H9 (cell line): ENCODE results near the gene DDAH2. TPM values are rescaled to one million over a fixed set of nuclear protein-coding genes. Genes with fewer than 3 reads are reported as not detected.

ENCODE experiments used
- DNase-seq: peaks from one replicate; pipeline ENCODE4 v3.0.0-alpha.2; 2017
- H2AFZ ChIP-seq: one replicate; pipeline ENCODE4 v1.6.1; 2013; ENCODE audit warnings: mild to moderate bottlenecking, low read length, control low read depth, moderate library complexity
- H2AK5ac ChIP-seq: 2 replicates; pipeline ENCODE4 v1.6.1; 2013; ENCODE audit warnings: low read length, control low read depth, mixed read lengths; ENCODE audit not compliant: insufficient read length
- H2BK120ac ChIP-seq: one replicate; pipeline ENCODE4 v1.6.1; 2013; ENCODE audit warnings: low read depth, mild to moderate bottlenecking, low read length, control low read depth, inconsistent platforms; ENCODE audit not compliant: poor library complexity, severe bottlenecking
- H2BK12ac ChIP-seq: 2 replicates; pipeline ENCODE4 v1.6.1; 2013; ENCODE audit warnings: low read length, control low read depth, mixed read lengths, low read depth; ENCODE audit not compliant: insufficient read length
- H2BK15ac ChIP-seq: 2 replicates; pipeline ENCODE4 v1.6.1; 2013; ENCODE audit warnings: low read depth, low read length, control low read depth
- H2BK20ac ChIP-seq: one replicate; pipeline ENCODE4 v1.6.1; 2013; ENCODE audit warnings: low read depth, mild to moderate bottlenecking, low read length, control low read depth, inconsistent platforms; ENCODE audit not compliant: poor library complexity, severe bottlenecking
- H2BK5ac ChIP-seq: 2 replicates; pipeline ENCODE4 v1.6.1; 2013; ENCODE audit warnings: low read length, control low read depth, mixed read lengths; ENCODE audit not compliant: insufficient read length
- H3K14ac ChIP-seq: 2 replicates; pipeline ENCODE4 v1.6.1; 2013; ENCODE audit warnings: low read length, control low read depth; ENCODE audit not compliant: insufficient read depth
- H3K18ac ChIP-seq: 2 replicates; pipeline ENCODE4 v1.6.1; 2013; ENCODE audit warnings: low read depth, mild to moderate bottlenecking, mixed read lengths, low read length, control low read depth; ENCODE audit not compliant: insufficient read length
- H3K23ac ChIP-seq: 2 replicates; pipeline ENCODE4 v1.6.1; 2013; ENCODE audit warnings: low read length, control low read depth, mixed read lengths, low read depth; ENCODE audit not compliant: insufficient read length
- H3K23me2 ChIP-seq: 2 replicates; pipeline ENCODE4 v1.6.1; 2013; ENCODE audit warnings: low read depth, mild to moderate bottlenecking, mixed read lengths, low read length, control low read depth; ENCODE audit not compliant: insufficient read length, poor library complexity, severe bottlenecking
- H3K27ac ChIP-seq: 2 replicates; pipeline ENCODE4 v1.5.1; 2013; ENCODE audit warnings: low read length, control low read depth, mixed read lengths, low read depth; ENCODE audit not compliant: insufficient read length
- H3K27me3 ChIP-seq: 2 replicates; pipeline ENCODE4 v1.6.1; 2013; ENCODE audit warnings: low read length, control low read depth, inconsistent platforms; ENCODE audit not compliant: insufficient read depth
- H3K4ac ChIP-seq: 2 replicates; pipeline ENCODE4 v1.6.1; 2013; ENCODE audit warnings: low read depth, mild to moderate bottlenecking, control low read depth, inconsistent platforms, low read length, moderate library complexity
- H3K4me1 ChIP-seq: 2 replicates; pipeline ENCODE4 v1.6.1; 2013; ENCODE audit warnings: low read length, control low read depth, inconsistent platforms; ENCODE audit not compliant: insufficient read depth
- H3K4me2 ChIP-seq: 2 replicates; pipeline ENCODE4 v1.6.1; 2013; ENCODE audit warnings: low read length, control low read depth, mixed read lengths; ENCODE audit not compliant: insufficient read length, insufficient read depth
- H3K56ac ChIP-seq: 2 replicates; pipeline ENCODE4 v1.6.1; 2013; ENCODE audit warnings: low read depth, mild to moderate bottlenecking, mixed read lengths, low read length, control low read depth; ENCODE audit not compliant: insufficient read length
- H3K79me1 ChIP-seq: 2 replicates; pipeline ENCODE4 v1.6.1; 2013; ENCODE audit warnings: low read depth, mild to moderate bottlenecking, moderate library complexity, low read length, control low read depth, inconsistent platforms; ENCODE audit not compliant: insufficient read depth, poor library complexity, severe bottlenecking
- H3K79me2 ChIP-seq: 2 replicates; pipeline ENCODE4 v1.6.1; 2013; ENCODE audit warnings: low read length, control low read depth, inconsistent platforms; ENCODE audit not compliant: insufficient read depth
- H3K9ac ChIP-seq: 2 replicates; pipeline ENCODE4 v1.6.1; 2013; ENCODE audit warnings: low read length, control low read depth, mixed read lengths; ENCODE audit not compliant: insufficient read length; ENCODE audit errors: extremely low read depth
- H3K9me3 ChIP-seq: one replicate; pipeline ENCODE4 v1.6.1; 2013; ENCODE audit warnings: low read depth, low read length, inconsistent platforms; ENCODE audit not compliant: control insufficient read depth
- H3T11ph ChIP-seq: one replicate; pipeline ENCODE4 v1.6.1; 2013; ENCODE audit warnings: mild to moderate bottlenecking, low read length, control low read depth, inconsistent platforms
- H4K20me1 ChIP-seq: one replicate; pipeline ENCODE4 v1.6.1; 2013; ENCODE audit not compliant: control insufficient read depth, insufficient read length, insufficient read depth
- H4K5ac ChIP-seq: 2 replicates; pipeline ENCODE4 v1.6.1; 2013; ENCODE audit warnings: low read depth, mild to moderate bottlenecking, mixed read lengths, low read length, control low read depth; ENCODE audit not compliant: insufficient read length
- H4K8ac ChIP-seq: replicated peaks from 2 replicates; pipeline ENCODE4 v1.6.1; 2013; ENCODE audit warnings: low read length, control low read depth, mixed read lengths, low read depth; ENCODE audit not compliant: insufficient read length
- H4K91ac ChIP-seq: 2 replicates; pipeline ENCODE4 v1.6.1; 2013; ENCODE audit warnings: low read depth, mild to moderate bottlenecking, moderate library complexity, mixed read lengths, low read length, control low read depth; ENCODE audit not compliant: insufficient read length
- H3K27ac Mint-ChIP-seq, 3 experiments: 2 replicates in 2 of 3; 3 replicates in 1 of 3; pipeline ENCODE4 v1.8.0; 2020 to 2021; ENCODE audit warnings: mixed read lengths in 3 of 3, mild to moderate bottlenecking in 1 of 3, moderate library complexity in 1 of 3
- H3K27me3 Mint-ChIP-seq: 2 replicates; pipeline ENCODE4 v1.8.0; 2021; ENCODE audit warnings: low read depth, mild to moderate bottlenecking, moderate library complexity, mixed read lengths
- H3K36me3 Mint-ChIP-seq, 3 experiments: 2 replicates in 2 of 3; 3 replicates in 1 of 3; pipeline ENCODE4 v1.8.0; 2020 to 2021; ENCODE audit warnings: low read depth in 3 of 3, mixed read lengths in 3 of 3; ENCODE audit not compliant: insufficient read depth in 1 of 3
- H3K4me1 Mint-ChIP-seq, 2 experiments: 2 replicates each; pipeline ENCODE4 v1.8.0; 2020; ENCODE audit warnings: mixed read lengths in 2 of 2
- H3K4me3 Mint-ChIP-seq, 2 experiments: 2 replicates in 1 of 2; 3 replicates in 1 of 2; pipeline ENCODE4 v1.8.0; 2020 to 2021; ENCODE audit warnings: mild to moderate bottlenecking in 2 of 2, mixed read lengths in 2 of 2, moderate library complexity in 1 of 2
- H3K9me3 Mint-ChIP-seq, 2 experiments: 2 replicates in 1 of 2; 3 replicates in 1 of 2; pipeline ENCODE4 v1.8.0; 2020; ENCODE audit warnings: mild to moderate bottlenecking in 2 of 2, mixed read lengths in 2 of 2, moderate library complexity in 1 of 2
- CTCF ChIP-seq: fragments of 200-600 bp; sonication (generic); conservative IDR thresholded peaks from 3 replicates; pipeline ENCODE4 v1.8.0; 2021; ENCODE audit warnings: antibody characterized with exemption, mild to moderate bottlenecking
- WGBS: extraction: QIAGEN DNeasy Blood & Tissue Kit; methylation state at CpG from one replicate; pipeline ENCODE4 v1.1.7; 2013; ENCODE audit warnings: missing lambda C conversion rate, low lambda C conversion rate, mixed read lengths; ENCODE audit not compliant: insufficient read length; ENCODE audit errors: extremely low coverage; 5-methylcytosine and 5-hydroxymethylcytosine counted together
- total RNA-seq: library from RNA; stranded (reverse); gene quantifications from 2 replicates; pipeline ENCODE4 v1.2.1, GENCODE V29; 2021

The DDAH2 gene
- total RNA-seq, 1 experiment from 2014 or later: 73.2 TPM

- Histone ChIP-seq H2AK5ac (no peak overlapping the region), H3K23ac (no peak overlapping the region), H3K27me3 (no peaks in the 10 kb centered on the region), H3K56ac (no peak overlapping the region), H4K91ac (no peak overlapping the region), H3K4me2 (no peak overlapping the region), H3K9me3 (no peaks in the 10 kb centered on the region), H2AFZ (no peak overlapping the region), H3K79me2 (no peaks in the 10 kb centered on the region), H3K23me2 (no peaks in the 10 kb centered on the region), H3K4me1 (no peaks in the 10 kb centered on the region), H2BK12ac (no peak overlapping the region), H3K4ac (no peak overlapping the region), H2BK15ac (no peak overlapping the region), H2BK20ac (no peak overlapping the region), H3K27ac (no peak overlapping the region), H4K8ac (no peak overlapping the region), H3K18ac (no peak overlapping the region), H3T11ph (no peak overlapping the region), H4K5ac (no peak overlapping the region), H3K79me1 (no peaks in the 10 kb centered on the region), H2BK120ac (no peak overlapping the region), H3K14ac (no peak overlapping the region), H4K20me1 (no peaks in the 10 kb centered on the region), H2BK5ac (no peak overlapping the region), H3K9ac (no peak overlapping the region)
- no peaks in the 10 kb centered on the region; a peak in 1 of 5 replicates for H3K9me3 Mint-ChIP-seq
- H3K4me3 Mint-ChIP-seq: no peak overlapping the region
- no peak for TF ChIP-seq CTCF
- no peak for DNase-seq
- peaks cover 8 to 26% (median 16%) of the 10 kb centered on the region in 3 experiments for H3K36me3 Mint-ChIP-seq
- peaks cover 25 to 27% of the 10 kb centered on the region in 2 experiments for H3K4me1 Mint-ChIP-seq
- WGBS: no CpG with 5 or more reads among the region's 9 CpGs
- H3K27me3 Mint-ChIP-seq: no peaks in the 10 kb centered on the region; the same call in 1 of the 2 replicates
- H3K27ac Mint-ChIP-seq: peak overlapping the region in 1 of 3 experiments; percentile 69; a peak in 4 of 7 replicates
These were observed 36.4 kb upstream of the DDAH2 start for GRCh38 chr6:31765559-31765909.
